ENCODE data around the gene MSI2.

DNA sequence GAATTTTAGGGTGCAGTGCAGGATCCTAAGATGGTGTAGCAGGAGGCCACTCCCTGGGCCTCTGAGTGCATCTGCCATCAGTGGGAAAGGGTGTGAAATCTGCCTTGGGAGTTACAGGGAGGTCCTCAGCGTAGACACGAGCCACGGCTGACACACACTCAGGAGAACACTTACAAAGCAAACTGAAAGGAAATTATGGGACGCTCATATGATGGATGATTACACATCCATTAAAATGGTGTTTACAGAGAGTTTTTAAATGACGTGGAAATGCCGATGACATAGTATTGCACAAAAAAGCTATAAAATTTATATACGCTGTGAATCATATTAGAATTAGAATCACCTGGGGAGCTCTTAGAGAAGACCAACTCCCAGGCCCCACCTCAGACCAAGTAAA is 313.5 kb downstream of the MSI2 start:
- TF ChIP-seq ZC3H4 (CRISPR knock-in tag; IDR thresholded peaks at IDR 0.05; ENCODE audit: borderline replicate concordance): no peak
- TF ChIP-seq SMARCA5 (IDR thresholded peaks at IDR 0.05): no peak
- TF ChIP-seq SP2 (IDR thresholded peaks at IDR 0.05; ENCODE audit: extremely low read depth, low read depth, low read length, poor library complexity, severe bottlenecking): no peak
- no peak for TF ChIP-seq SMAD1 (IDR thresholded peaks at IDR 0.05; ENCODE audit: low read depth, low read length, partially characterized antibody)
- no peak for TF ChIP-seq PRPF4 (IDR thresholded peaks at IDR 0.05; ENCODE audit: insufficient read depth, low read depth, low read length, poor library complexity, severe bottlenecking)
- no peak for TF ChIP-seq ZBTB1 (CRISPR knock-in tag; IDR thresholded peaks at IDR 0.05; ENCODE audit: borderline replicate concordance, low read depth)
- no peak for TF ChIP-seq MYBL2 (IDR thresholded peaks at IDR 0.05; ENCODE audit: low read depth)
- no peak for TF ChIP-seq MYBL2 (CRISPR knock-in tag; IDR thresholded peaks at IDR 0.05; ENCODE audit: borderline replicate concordance)
- no peak for TF ChIP-seq POLR2AphosphoS2 (IDR thresholded peaks at IDR 0.05; ENCODE audit: low read length)
- no peak for TF ChIP-seq SAP30 (IDR thresholded peaks at IDR 0.05; ENCODE audit: borderline replicate concordance, insufficient read depth, low read depth, low read length, poor library complexity, severe bottlenecking)
- TF ChIP-seq, protein P1, sequence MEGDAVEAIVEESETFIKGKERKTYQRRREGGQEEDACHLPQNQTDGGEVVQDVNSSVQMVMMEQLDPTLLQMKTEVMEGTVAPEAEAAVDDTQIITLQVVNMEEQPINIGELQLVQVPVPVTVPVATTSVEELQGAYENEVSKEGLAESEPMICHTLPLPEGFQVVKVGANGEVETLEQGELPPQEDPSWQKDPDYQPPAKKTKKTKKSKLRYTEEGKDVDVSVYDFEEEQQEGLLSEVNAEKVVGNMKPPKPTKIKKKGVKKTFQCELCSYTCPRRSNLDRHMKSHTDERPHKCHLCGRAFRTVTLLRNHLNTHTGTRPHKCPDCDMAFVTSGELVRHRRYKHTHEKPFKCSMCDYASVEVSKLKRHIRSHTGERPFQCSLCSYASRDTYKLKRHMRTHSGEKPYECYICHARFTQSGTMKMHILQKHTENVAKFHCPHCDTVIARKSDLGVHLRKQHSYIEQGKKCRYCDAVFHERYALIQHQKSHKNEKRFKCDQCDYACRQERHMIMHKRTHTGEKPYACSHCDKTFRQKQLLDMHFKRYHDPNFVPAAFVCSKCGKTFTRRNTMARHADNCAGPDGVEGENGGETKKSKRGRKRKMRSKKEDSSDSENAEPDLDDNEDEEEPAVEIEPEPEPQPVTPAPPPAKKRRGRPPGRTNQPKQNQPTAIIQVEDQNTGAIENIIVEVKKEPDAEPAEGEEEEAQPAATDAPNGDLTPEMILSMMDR (IDR thresholded peaks at IDR 0.05 in 2 of 3, conservative IDR thresholded peaks at IDR 0.05 in 1 of 3; ENCODE audit: insufficient read depth in 2 of 3, low read depth in 1 of 3, low read length in 3 of 3): no peak

Measured in K562 (cell line).